ENCODE measurements around the gene BNC2. TPM values are rescaled to one million over a fixed set of nuclear protein-coding genes. Genes with fewer than 3 reads are reported as not detected.

The BNC2 gene
- total and polyA plus RNA-seq, 2 experiments from 2014 or later: 19.3 to 20.7 TPM

DNA sequence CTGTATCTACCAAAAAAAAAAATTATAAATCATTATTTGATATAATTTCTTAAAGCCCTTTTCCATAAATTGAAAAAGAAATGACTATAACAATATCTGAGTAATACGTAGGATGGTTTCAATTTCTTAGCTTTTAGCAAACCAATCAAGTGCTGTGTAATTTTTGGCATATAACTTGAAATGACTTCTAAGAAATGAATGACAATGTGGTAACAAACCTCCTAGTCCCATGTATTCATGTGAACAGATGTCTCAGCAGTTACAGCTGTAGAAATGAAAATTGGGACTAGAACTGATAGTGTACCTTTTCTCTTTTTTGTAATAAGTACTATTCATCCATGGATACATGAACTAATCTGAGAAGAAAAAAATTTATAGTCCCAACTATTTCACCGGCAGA, 307.0 kb downstream of the BNC2 start:
- TF ChIP-seq EZH2phosphoT487 (IDR thresholded peaks at IDR 0.05; ENCODE audit: low read depth, severe bottlenecking, unreplicated experiment): no peak
- TF ChIP-seq EZH2 (IDR thresholded peaks at IDR 0.05; ENCODE audit: borderline replicate concordance): no peak
- TF ChIP-seq, protein P1, sequence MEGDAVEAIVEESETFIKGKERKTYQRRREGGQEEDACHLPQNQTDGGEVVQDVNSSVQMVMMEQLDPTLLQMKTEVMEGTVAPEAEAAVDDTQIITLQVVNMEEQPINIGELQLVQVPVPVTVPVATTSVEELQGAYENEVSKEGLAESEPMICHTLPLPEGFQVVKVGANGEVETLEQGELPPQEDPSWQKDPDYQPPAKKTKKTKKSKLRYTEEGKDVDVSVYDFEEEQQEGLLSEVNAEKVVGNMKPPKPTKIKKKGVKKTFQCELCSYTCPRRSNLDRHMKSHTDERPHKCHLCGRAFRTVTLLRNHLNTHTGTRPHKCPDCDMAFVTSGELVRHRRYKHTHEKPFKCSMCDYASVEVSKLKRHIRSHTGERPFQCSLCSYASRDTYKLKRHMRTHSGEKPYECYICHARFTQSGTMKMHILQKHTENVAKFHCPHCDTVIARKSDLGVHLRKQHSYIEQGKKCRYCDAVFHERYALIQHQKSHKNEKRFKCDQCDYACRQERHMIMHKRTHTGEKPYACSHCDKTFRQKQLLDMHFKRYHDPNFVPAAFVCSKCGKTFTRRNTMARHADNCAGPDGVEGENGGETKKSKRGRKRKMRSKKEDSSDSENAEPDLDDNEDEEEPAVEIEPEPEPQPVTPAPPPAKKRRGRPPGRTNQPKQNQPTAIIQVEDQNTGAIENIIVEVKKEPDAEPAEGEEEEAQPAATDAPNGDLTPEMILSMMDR (IDR thresholded peaks at IDR 0.05; ENCODE audit: poor library complexity): no peak
- no peak overlapping the region for H2AFZ ChIP-seq
- H3K79me2 ChIP-seq: no peaks in the 10 kb centered on the region

DNA sequence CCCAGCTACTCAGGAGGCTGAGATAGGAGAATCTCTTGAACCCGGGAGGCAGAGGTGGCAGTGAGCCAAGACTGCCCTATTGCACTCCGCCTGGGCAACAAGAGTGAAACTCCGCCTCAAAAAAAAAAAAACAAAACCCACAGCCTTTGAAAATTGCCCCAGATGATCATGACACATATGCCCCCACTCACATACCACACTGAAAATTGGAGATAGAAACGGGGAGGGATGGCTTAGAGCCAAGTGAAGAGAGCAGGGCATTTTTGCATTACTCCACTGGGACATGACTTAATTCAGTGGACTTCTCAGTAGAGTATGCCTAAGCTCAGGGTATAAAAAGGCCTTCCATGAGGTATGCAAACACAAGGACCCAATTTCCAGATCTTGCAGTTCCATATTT, 309.3 kb downstream of the BNC2 start:
- no peaks in the 10 kb centered on the region for H4K20me1 ChIP-seq (ENCODE audit: insufficient read depth, poor library complexity, severe bottlenecking)
- H3K4me2 ChIP-seq: no peak overlapping the region
- TF ChIP-seq, protein P1 (IDR thresholded peaks at IDR 0.05; ENCODE audit: poor library complexity): no peak
- H3K4me3 ChIP-seq: no peak overlapping the region
- no peak for DNase-seq (ENCODE audit: low spot score)
- H3K4me1 ChIP-seq (ENCODE audit: insufficient read depth): no peaks in the 10 kb centered on the region
- no peak overlapping the region for H2AFZ ChIP-seq
- no peaks in the 10 kb centered on the region for H3K79me2 ChIP-seq
- no peaks in the 10 kb centered on the region for H3K9me3 ChIP-seq (ENCODE audit: low read depth)
- no peaks in the 10 kb centered on the region for H3K27me3 ChIP-seq
- H3K9me2 ChIP-seq (replicated peaks; ENCODE audit: insufficient read depth): no peaks in the 10 kb centered on the region
- WGBS (ENCODE audit: low lambda C conversion rate, missing lambda C conversion rate): 84% methylated on average over 4 of the region's 4 CpGs
- no peaks in the 10 kb centered on the region for H3K36me3 ChIP-seq (replicated peaks; ENCODE audit: insufficient read depth, low read depth)
- no peak overlapping the region for H3K27ac ChIP-seq

More for the DNA sequence above, 307.0 kb downstream of the BNC2 start:
- 100% methylated on average over 2 of the region's 2 CpGs for WGBS (ENCODE audit: low lambda C conversion rate, missing lambda C conversion rate)
- H4K20me1 ChIP-seq (ENCODE audit: insufficient read depth, poor library complexity, severe bottlenecking): no peaks in the 10 kb centered on the region
- H3K27me3 ChIP-seq: no peaks in the 10 kb centered on the region
- H3K27ac ChIP-seq: no peak overlapping the region
- no peak for DNase-seq (ENCODE audit: low spot score)
- H3K4me2 ChIP-seq: no peak overlapping the region
- H3K9me2 ChIP-seq (replicated peaks; ENCODE audit: insufficient read depth): no peaks in the 10 kb centered on the region
- H3K4me1 ChIP-seq (ENCODE audit: insufficient read depth): no peaks in the 10 kb centered on the region
- H3K9me3 ChIP-seq (ENCODE audit: low read depth): no peaks in the 10 kb centered on the region
- H3K36me3 ChIP-seq (replicated peaks; ENCODE audit: insufficient read depth, low read depth): no peaks in the 10 kb centered on the region
- no peak overlapping the region for H3K4me3 ChIP-seq

DNA sequence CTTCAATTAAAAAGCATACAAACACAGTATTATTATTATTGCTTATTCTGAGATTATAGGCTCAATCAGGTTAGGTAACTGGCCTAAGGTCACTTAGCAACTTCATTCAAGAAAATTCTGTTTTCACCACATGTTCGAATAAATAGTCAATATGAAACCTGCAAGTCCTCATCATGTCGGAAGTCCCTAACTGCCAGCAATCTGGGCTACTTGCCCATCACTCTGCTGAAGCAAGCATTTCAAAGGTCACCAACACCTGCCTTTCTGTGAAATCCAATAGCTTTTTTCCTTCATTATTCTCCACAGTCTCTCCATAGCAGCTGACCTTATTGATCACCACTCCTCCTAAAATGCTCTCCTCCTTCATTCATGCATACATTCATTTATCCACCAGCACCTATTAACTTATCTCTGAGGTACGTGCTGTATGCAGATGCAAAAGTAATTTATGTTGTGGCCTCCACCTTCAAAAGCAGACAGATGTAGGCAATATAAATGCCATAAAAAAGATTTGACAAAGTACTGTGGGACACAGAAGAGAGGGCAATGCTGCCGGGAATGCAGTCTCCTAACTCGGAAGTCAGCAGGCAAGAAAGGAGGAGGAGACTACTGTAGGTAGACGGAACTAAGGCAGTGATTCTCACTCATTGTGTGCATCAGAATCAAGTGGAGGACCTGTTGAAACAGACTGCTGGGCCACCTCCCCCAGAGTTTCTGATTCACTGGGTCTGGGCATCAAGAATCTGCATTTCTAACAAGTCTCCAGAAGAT, 310.9 kb downstream of the BNC2 start:
- H3K4me1 ChIP-seq (ENCODE audit: insufficient read depth): no peaks in the 10 kb centered on the region
- no peaks in the 10 kb centered on the region for H4K20me1 ChIP-seq (ENCODE audit: insufficient read depth, poor library complexity, severe bottlenecking)
- WGBS (ENCODE audit: low lambda C conversion rate, missing lambda C conversion rate): 79% methylated on average over 6 of the region's 6 CpGs
- no peaks in the 10 kb centered on the region for H3K9me3 ChIP-seq (ENCODE audit: low read depth)
- no peaks in the 10 kb centered on the region for H3K36me3 ChIP-seq (replicated peaks; ENCODE audit: insufficient read depth, low read depth)
- no peak for DNase-seq (ENCODE audit: low spot score)
- no peaks in the 10 kb centered on the region for H3K27me3 ChIP-seq
- H3K9me2 ChIP-seq (replicated peaks; ENCODE audit: insufficient read depth): no peaks in the 10 kb centered on the region
- H3K4me3 ChIP-seq: no peak overlapping the region
- H2AFZ ChIP-seq: no peak overlapping the region
- H3K79me2 ChIP-seq: no peaks in the 10 kb centered on the region
- H3K4me2 ChIP-seq: no peak overlapping the region
- TF ChIP-seq EZH2phosphoT487 (IDR thresholded peaks at IDR 0.05; ENCODE audit: low read depth, severe bottlenecking, unreplicated experiment): no peak
- TF ChIP-seq, protein P1 (IDR thresholded peaks at IDR 0.05; ENCODE audit: poor library complexity): no peak
- TF ChIP-seq EZH2 (IDR thresholded peaks at IDR 0.05; ENCODE audit: borderline replicate concordance): no peak
- no peak overlapping the region for H3K27ac ChIP-seq
